Activated CD8-positive, alpha-beta T cell treated with anti-CD3 and anti-CD28 coated beads, Interleukin-2, amount 10 ng/mL, durations not matched to agents 7 days and 5 days (primary cell): Measurements from ENCODE around the gene TRAPPC5. TPM values are rescaled to one million over a fixed set of nuclear protein-coding genes. Genes with fewer than 3 reads are reported as not detected.

Experiments
- ATAC-seq: fragments of 150-1000 bp; cut with Tn5 transposase; one replicate; pipeline ENCODE4 v1.10.0; 2021; ENCODE audit warnings: moderate library complexity
- CTCF ChIA-PET: fragments of 350-600 bp; sonication (Branson Sonifier 250); formaldehyde crosslinking; loops from one replicate; lab custom pipeline; 2021; ENCODE audit warnings: antibody characterized with exemption; lab: Charles Lee
- POLR2A ChIA-PET: fragments of 350-600 bp; sonication (Branson Sonifier 250); formaldehyde crosslinking; loops from one replicate; lab custom pipeline; 2021; ENCODE audit warnings: antibody characterized with exemption; lab: Charles Lee
- DNase-seq: peaks from one replicate; pipeline ENCODE4 v3.0.0-alpha.2; 2020
- H3K27ac Mint-ChIP-seq: one replicate; pipeline ENCODE4 v1.8.0; 2021; ENCODE audit warnings: mild to moderate bottlenecking, mixed read lengths
- H3K27me3 Mint-ChIP-seq: one replicate; pipeline ENCODE4 v1.8.0; 2021; ENCODE audit warnings: low read depth, mixed read lengths
- H3K36me3 Mint-ChIP-seq: one replicate; pipeline ENCODE4 v1.8.0; 2021; ENCODE audit warnings: low read depth, mixed read lengths
- H3K4me1 Mint-ChIP-seq: one replicate; pipeline ENCODE4 v1.8.0; 2021; ENCODE audit warnings: low read depth, mixed read lengths
- H3K4me3 Mint-ChIP-seq: one replicate; pipeline ENCODE4 v1.8.0; 2021; ENCODE audit warnings: mild to moderate bottlenecking, mixed read lengths
- H3K9me3 Mint-ChIP-seq: one replicate; pipeline ENCODE4 v1.8.0; 2022; ENCODE audit warnings: mixed read lengths; ENCODE audit not compliant: insufficient read depth
- total RNA-seq, 2 experiments: library from RNA; stranded (reverse); gene quantifications; one replicate each; pipeline ENCODE4 v1.2.3, GENCODE V29; 2021

The TRAPPC5 gene
- total RNA-seq, 2 experiments from 2014 or later, result 92.8 to 95.1 TPM

GRCh38 chr19:7704280-7705060 lies 23.8 kb downstream of the TRAPPC5 start:
- Mint-ChIP-seq H3K36me3 (no peaks in the 10 kb centered on the region), H3K9me3 (no peaks in the 10 kb centered on the region), H3K4me1 (peaks cover 39% of the 10 kb centered on the region), H3K27ac (no peak overlapping the region), H3K4me3 (no peak overlapping the region), H3K27me3 (peaks cover 22% of the 10 kb centered on the region)
- no peak for ATAC-seq
- no peak for DNase-seq
- ChIA-PET CTCF (interaction anchor here (1.3 kb wide), 1 partner anchor 24 kb away, joined by 4 read pairs; the partner anchor contains the start of gene TRAPPC5), POLR2A (no interaction called here)

DNA sequence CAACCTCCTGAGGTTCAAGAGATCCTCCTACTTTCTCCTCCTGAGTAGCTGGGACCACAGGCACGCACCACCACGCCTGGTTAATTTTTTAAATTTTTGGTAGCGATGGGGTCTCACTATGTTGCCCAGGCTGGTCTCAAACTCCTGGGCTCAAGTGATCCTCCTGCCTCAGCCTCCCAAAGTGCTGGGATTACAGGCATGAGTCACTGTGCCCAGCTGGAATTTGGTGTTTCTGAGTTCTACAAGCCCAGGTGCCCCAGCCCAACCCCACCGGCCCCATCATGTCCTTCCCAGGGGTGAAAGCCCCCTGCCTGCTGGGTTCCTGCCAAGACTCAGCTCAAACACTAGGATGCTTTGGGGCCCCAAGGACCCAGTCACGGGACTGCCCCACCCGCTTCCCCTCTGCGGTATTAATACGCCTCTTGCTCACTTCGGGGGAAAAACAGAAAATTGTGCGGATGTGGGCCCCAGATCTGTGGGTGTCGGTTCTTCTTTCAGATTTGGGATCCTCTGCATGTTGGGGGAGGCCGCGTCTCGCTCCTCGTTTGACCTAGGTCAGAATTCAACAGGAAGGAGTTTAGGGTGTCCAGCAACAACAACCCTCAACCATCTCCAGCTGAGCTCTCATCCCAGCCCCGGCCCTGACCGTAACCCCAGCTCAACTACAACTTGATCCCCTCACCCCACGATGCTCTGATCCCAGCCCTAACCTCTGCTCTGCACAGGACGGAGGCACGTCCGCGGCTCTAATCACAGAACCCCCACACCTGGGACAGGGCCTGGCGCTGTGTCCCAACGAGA lies 25.0 kb downstream of the TRAPPC5 start:
- no peaks in the 10 kb centered on the region for H3K36me3 Mint-ChIP-seq

GRCh38 chr19:7706188-7706954 lies 25.7 kb downstream of the TRAPPC5 start:
- POLR2A ChIA-PET, result interaction anchor here (0.7 to 1.1 kb wide), 3 partner anchors 9 to 731 kb away, joined by 3 read pairs; partner anchors contain the start of genes PET100 and XAB2
- peaks cover 33% of the 10 kb centered on the region for H3K4me1 Mint-ChIP-seq
- DNase-seq (no peak), ATAC-seq (no peak)
- H3K27ac Mint-ChIP-seq, result peak overlapping the region; percentile 86
- H3K9me3 Mint-ChIP-seq, result no peaks in the 10 kb centered on the region
- H3K36me3 Mint-ChIP-seq, result no peaks in the 10 kb centered on the region
- H3K27me3 Mint-ChIP-seq, result peaks cover 22% of the 10 kb centered on the region
- H3K4me3 Mint-ChIP-seq, result peak overlapping the region; percentile 55
- CTCF ChIA-PET, result interaction anchor here (1.0 to 1.6 kb wide), 2 partner anchors 26 to 95 kb away, joined by 3 to 6 read pairs; partner anchors contain the start of gene TRAPPC5

More for the DNA sequence above, 25.0 kb downstream of the TRAPPC5 start:
- no peaks in the 10 kb centered on the region for H3K9me3 Mint-ChIP-seq
- peaks cover 33% of the 10 kb centered on the region for H3K4me1 Mint-ChIP-seq
- ChIA-PET POLR2A (interaction anchor here (0.7 to 0.9 kb wide), 2 partner anchors 76 to 732 kb away, joined by 3 read pairs; partner anchors contain the start of genes PET100 and XAB2), CTCF (interaction anchor here (0.9 to 1.6 kb wide), 3 partner anchors 24 to 96 kb away, joined by 3 to 6 read pairs (median 4); partner anchors contain the start of gene TRAPPC5)
- peaks cover 22% of the 10 kb centered on the region for H3K27me3 Mint-ChIP-seq
- ATAC-seq (peak; percentile 87), DNase-seq (peak; percentile 84)
- peak overlapping the region; percentile 53 for H3K4me3 Mint-ChIP-seq
- H3K27ac Mint-ChIP-seq, result peak overlapping the region; percentile 86

DNA sequence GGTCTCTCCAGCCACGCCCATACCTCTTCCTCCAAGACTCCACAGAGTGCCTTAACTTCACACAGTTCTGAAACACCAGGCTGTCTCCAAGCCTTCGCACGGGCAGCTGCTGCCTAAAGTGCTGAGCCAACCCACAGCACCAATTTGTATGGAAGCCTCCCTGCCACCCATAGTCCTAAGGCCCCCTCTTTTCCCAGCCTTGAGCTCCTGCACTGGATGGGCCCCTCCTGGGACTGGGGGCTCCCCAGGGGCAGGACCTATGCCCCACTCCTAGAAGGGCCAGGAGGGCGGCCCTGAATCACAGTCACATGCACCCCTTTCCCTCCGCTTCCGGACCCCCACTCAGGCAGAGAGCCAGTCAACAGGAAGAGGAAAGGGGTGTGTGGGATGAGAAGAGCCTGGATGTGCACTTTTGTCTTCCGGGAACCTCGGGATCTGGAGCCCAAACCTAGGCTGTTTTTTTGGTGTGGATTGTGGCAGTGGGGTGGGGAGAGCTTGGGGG lies 26.4 kb downstream of the TRAPPC5 start:
- CTCF ChIA-PET, result no interaction called here

DNA sequence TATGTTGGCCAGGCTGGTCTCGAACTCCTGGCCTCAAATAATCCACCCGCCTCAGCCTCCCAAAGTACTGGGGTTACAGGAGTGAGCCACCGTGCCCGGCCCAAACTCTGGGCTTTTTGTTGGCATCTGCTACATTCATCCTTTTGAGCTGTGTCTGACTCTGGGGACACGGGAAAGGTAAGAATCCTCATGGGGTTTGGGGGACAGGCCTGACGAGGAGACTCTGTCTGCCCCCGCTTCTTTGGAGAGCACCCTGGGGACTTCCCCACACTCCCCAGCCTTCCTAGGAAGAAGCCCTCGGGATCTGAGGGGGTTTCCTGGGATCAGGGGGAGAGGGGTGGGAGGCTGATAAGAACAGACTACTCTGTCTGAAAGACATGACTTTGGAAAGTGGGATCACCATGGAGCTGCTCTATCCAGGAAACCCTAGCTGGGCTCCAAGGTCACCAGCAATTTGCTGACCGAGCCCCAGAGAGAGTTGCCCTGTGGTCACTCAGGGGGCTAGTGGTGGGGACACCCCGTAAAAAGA lies 29.4 kb downstream of the TRAPPC5 start:
- Mint-ChIP-seq H3K9me3 (no peaks in the 10 kb centered on the region), H3K27me3 (peaks cover 5% of the 10 kb centered on the region), H3K36me3 (no peaks in the 10 kb centered on the region), H3K4me1 (peaks cover 25% of the 10 kb centered on the region), H3K4me3 (no peak overlapping the region), H3K27ac (no peak overlapping the region)
- ATAC-seq (no peak), DNase-seq (no peak)
- ChIA-PET CTCF (no interaction called here), POLR2A (no interaction called here)

More for the DNA sequence above, 26.4 kb downstream of the TRAPPC5 start:
- POLR2A ChIA-PET, result interaction anchor here (1.1 kb wide), 1 partner anchor 10 kb away, joined by 3 read pairs; no protein-coding TSS in a partner anchor
- DNase-seq, result no peak
- peak overlapping the region; percentile 55 for H3K4me3 Mint-ChIP-seq
- peak overlapping the region; percentile 84 for H3K27ac Mint-ChIP-seq
- no peaks in the 10 kb centered on the region for H3K9me3 Mint-ChIP-seq
- no peak for ATAC-seq
- H3K4me1 Mint-ChIP-seq, result peaks cover 33% of the 10 kb centered on the region
- peaks cover 22% of the 10 kb centered on the region for H3K27me3 Mint-ChIP-seq
- no peaks in the 10 kb centered on the region for H3K36me3 Mint-ChIP-seq

DNA sequence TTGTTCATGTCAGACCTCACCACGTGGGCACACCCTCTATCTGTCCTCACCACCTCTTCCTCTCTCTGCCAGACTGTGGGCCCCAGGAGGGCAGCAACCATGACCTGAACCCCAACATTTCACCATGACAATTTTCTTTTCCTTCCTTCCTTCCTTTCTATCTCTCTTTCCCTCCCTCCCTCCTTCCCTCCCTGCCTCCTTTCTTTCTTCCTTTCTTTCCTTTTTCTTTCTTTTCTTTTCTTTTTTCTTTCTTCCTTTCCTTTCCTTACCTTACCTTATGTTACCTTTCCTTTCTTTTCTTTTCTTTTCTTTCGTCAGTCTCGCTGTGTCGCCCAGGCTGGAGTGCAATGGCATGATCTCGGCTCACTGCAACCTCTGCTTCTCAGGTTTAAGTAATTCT lies 30.0 kb downstream of the TRAPPC5 start:
- Mint-ChIP-seq H3K4me1 (peaks cover 19% of the 10 kb centered on the region), H3K27ac (no peak overlapping the region), H3K36me3 (no peaks in the 10 kb centered on the region), H3K4me3 (no peak overlapping the region), H3K27me3 (peaks cover 5% of the 10 kb centered on the region), H3K9me3 (no peaks in the 10 kb centered on the region)
- ATAC-seq, result no peak
- ChIA-PET CTCF (no interaction called here), POLR2A (interaction anchor here (0.7 kb wide), 1 partner anchor 254 kb away, joined by 4 read pairs; no protein-coding TSS in a partner anchor)
- DNase-seq, result no peak

GRCh38 chr19:7715671-7716070 lies 35.0 kb downstream of the TRAPPC5 start:
- Mint-ChIP-seq H3K27me3 (no peaks in the 10 kb centered on the region), H3K4me3 (no peak overlapping the region), H3K27ac (no peak overlapping the region), H3K4me1 (peaks cover 7% of the 10 kb centered on the region), H3K9me3 (peaks cover 4% of the 10 kb centered on the region), H3K36me3 (no peaks in the 10 kb centered on the region)
- ATAC-seq, result no peak
- no peak for DNase-seq
- ChIA-PET CTCF (interaction anchor here (2.1 kb wide), 1 partner anchor 35 kb away, joined by 5 read pairs; the partner anchor contains the start of gene TRAPPC5), POLR2A (interaction anchor here (0.7 kb wide), 1 partner anchor 89 kb away, joined by 3 read pairs; no protein-coding TSS in a partner anchor)

GRCh38 chr19:7716762-7717161 lies 36.1 kb downstream of the TRAPPC5 start:
- Mint-ChIP-seq H3K27ac (no peak overlapping the region), H3K36me3 (no peaks in the 10 kb centered on the region), H3K9me3 (peaks cover 4% of the 10 kb centered on the region), H3K27me3 (no peaks in the 10 kb centered on the region), H3K4me3 (no peak overlapping the region), H3K4me1 (peaks cover 7% of the 10 kb centered on the region)
- DNase-seq (no peak), ATAC-seq (no peak)
- ChIA-PET POLR2A (no interaction called here), CTCF (interaction anchor here (2.1 kb wide), 1 partner anchor 36 kb away, joined by 5 read pairs; the partner anchor contains the start of gene TRAPPC5)

DNA sequence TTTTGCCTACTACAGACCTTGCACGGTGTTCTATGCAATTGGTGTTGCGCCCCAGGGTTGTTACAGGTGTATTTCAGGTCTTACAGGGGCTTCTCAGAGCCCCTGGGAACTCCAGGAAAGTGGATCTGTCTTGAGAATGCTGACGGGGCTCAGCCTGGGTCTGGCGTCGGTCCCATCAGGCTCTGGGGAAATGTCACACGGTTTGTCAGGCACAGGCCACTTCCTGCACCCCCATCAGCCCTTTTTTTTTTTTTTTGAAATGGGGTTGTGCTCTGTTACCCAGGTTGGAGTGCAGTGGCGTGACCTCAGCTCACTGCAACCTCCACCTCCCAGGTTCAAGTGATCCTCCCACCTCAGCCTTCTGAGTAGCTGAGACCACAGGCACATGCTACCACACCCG lies 38.0 kb downstream of the TRAPPC5 start:
- ATAC-seq, result peak; percentile 33
- H3K36me3 Mint-ChIP-seq, result no peaks in the 10 kb centered on the region
- POLR2A ChIA-PET, result no interaction called here
- H3K4me3 Mint-ChIP-seq, result no peak overlapping the region
- CTCF ChIA-PET, result no interaction called here
- peaks cover 2% of the 10 kb centered on the region for H3K27me3 Mint-ChIP-seq
- peaks cover 4% of the 10 kb centered on the region for H3K9me3 Mint-ChIP-seq
- DNase-seq, result no peak
- no peak overlapping the region for H3K27ac Mint-ChIP-seq
- peaks cover 7% of the 10 kb centered on the region for H3K4me1 Mint-ChIP-seq

DNA sequence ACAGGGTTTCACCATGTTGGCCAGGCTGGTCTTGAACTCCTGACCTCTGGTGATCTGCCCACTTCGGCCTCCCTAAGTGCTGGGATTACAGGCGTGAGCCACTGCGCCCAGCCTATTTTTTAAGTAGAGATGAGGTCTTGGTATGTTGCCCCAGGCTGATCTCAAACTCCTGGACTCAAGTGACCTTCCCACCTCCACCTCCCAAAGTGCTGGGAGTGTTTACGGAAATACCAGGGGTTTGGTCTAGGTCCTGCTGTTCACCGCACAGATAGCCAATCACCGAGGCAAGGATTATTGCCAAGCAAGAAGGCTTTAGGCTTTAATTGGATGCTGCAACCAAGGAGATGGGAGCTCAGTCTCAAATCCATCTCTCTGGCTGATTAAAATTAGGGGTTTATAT lies 39.7 kb downstream of the TRAPPC5 start:
- ATAC-seq, result no peak
- no peak for DNase-seq
- Mint-ChIP-seq H3K27me3 (peaks cover 2% of the 10 kb centered on the region), H3K36me3 (no peaks in the 10 kb centered on the region), H3K9me3 (peaks cover 4% of the 10 kb centered on the region), H3K4me3 (no peak overlapping the region), H3K4me1 (peaks cover 5% of the 10 kb centered on the region), H3K27ac (no peak overlapping the region)
- CTCF ChIA-PET, result no interaction called here
- POLR2A ChIA-PET, result no interaction called here
